NCI-H226 (cell line): ENCODE data around the gene CPT1C.

Experiments used
- DNase-seq: peaks from one replicate; pipeline ENCODE4 v3.0.0-alpha.2; 2015

CPT1C gene

GRCh38 chr19:49662011-49662410 is 28.9 kb upstream of the CPT1C start:
- no peak for DNase-seq

GRCh38 chr19:49663224-49663623 is 27.7 kb upstream of the CPT1C start:
- no peak for DNase-seq

- peak; percentile 93 for DNase-seq
Observed at GRCh38 chr19:49664171-49665035, 26.5 kb upstream of the CPT1C start.

GRCh38 chr19:49665036-49665350 is 25.9 kb upstream of the CPT1C start:
- DNase-seq, result no peak

GRCh38 chr19:49665351-49666119 is 25.4 kb upstream of the CPT1C start, which contains the start of the genes BCL2L12 and IRF3:
Gene BCL2L12, plus strand, starts transcription at chr19:49665933. Its CDS starts 760 bp downstream, at chr19:49666693.
Gene IRF3, minus strand, starts transcription at chr19:49665857. Its CDS starts 1,019 bp downstream, at chr19:49664838.
- DNase-seq, result peak; percentile 91

GRCh38 chr19:49666120-49666444 is 24.8 kb upstream of the CPT1C start:
- DNase-seq, result no peak

GRCh38 chr19:49667473-49667872 is 23.4 kb upstream of the CPT1C start:
- DNase-seq, result no peak

- no peak for DNase-seq
Observed at GRCh38 chr19:49669516-49669915, 21.4 kb upstream of the CPT1C start.

- DNase-seq, result no peak
Observed at GRCh38 chr19:49672131-49672919, 18.6 kb upstream of the CPT1C start.

- peak; percentile 73 for DNase-seq
Observed at GRCh38 chr19:49676136-49676783, 14.7 kb upstream of the CPT1C start.

GRCh38 chr19:49676784-49677230 is 14.1 kb upstream of the CPT1C start:
- peak; percentile 98 for DNase-seq

GRCh38 chr19:49677231-49677900 is 13.6 kb upstream of the CPT1C start, which contains the start of gene PRMT1:
Gene PRMT1, plus strand, starts transcription at chr19:49677271. Its CDS starts 10 bp downstream, at chr19:49677281.
- peak; percentile 32 for DNase-seq

- peak; percentile 74 for DNase-seq
Observed at GRCh38 chr19:49677901-49678674, 12.8 kb upstream of the CPT1C start.

- no peak for DNase-seq
Observed at GRCh38 chr19:49678985-49679770, 11.7 kb upstream of the CPT1C start.

- DNase-seq, result no peak
Observed at GRCh38 chr19:49679771-49680413, 11.0 kb upstream of the CPT1C start.

- DNase-seq, result peak; percentile 64
Observed at GRCh38 chr19:49680421-49681351, 10.2 kb upstream of the CPT1C start.

GRCh38 chr19:49681830-49682229 is 9.1 kb upstream of the CPT1C start:
- DNase-seq, result no peak

- DNase-seq, result no peak
Observed at GRCh38 chr19:49682274-49682673, 8.6 kb upstream of the CPT1C start.

GRCh38 chr19:49683814-49684250 is 7.1 kb upstream of the CPT1C start:
- no peak for DNase-seq
